ENCODE results near the gene PIGW.

GRCh38 chr17:36507266-36507665, 27.5 kb upstream of the PIGW start:
- no peak for TF ChIP-seq CTCF (IDR thresholded peaks at IDR 0.05)
- TF ChIP-seq EP300 (IDR thresholded peaks at IDR 0.05), result no peak

Measured in tibial nerve (tissue), 4 donors.